Right atrium auricular region (tissue), 2 donors: Measurements from ENCODE around the gene ZC3H12C. TPM values are rescaled to one million over a fixed set of nuclear protein-coding genes. Genes with fewer than 3 reads are reported as not detected.
"Not testable (repeated sequence)": the region's sequence is repeated elsewhere in the genome, so short reads cannot be mapped to it uniquely, and the experiment has no call there.

Experiments
- DNase-seq: peaks from one replicate; pipeline ENCODE4 v3.0.0-alpha.2; 2019; ENCODE audit warnings: low spot score
- H3K27ac ChIP-seq, 2 donors: fragments of 200-600 bp; sonication (generic); 1 replicate in 1 of 2; 2 replicates in 1 of 2; pipeline ENCODE4 v1.5.1; 2016 to 2019
- H3K27me3 ChIP-seq, 2 donors: fragments of 200-600 bp; sonication (generic); one replicate each; pipeline versions ENCODE4 v1.5.1 to v1.6.0; 2017 to 2019
- H3K36me3 ChIP-seq: fragments of 200-600 bp; sonication (generic); one replicate; pipeline ENCODE4 v1.5.1; 2016
- H3K4me1 ChIP-seq, 2 donors: fragments of 200-600 bp; sonication (generic); one replicate each; pipeline versions ENCODE4 v1.5.1 to v1.6.0; 2017 to 2019
- H3K4me3 ChIP-seq, 2 donors: fragments of 200-600 bp; sonication (generic); 1 replicate in 1 of 2; 2 replicates in 1 of 2; pipeline ENCODE4 v1.5.1; 2017 to 2019; ENCODE audit warnings: mild to moderate bottlenecking in 1 of 2, moderate library complexity in 1 of 2
- H3K9me3 ChIP-seq, 2 donors: fragments of 200-600 bp; sonication (generic); one replicate each; pipeline ENCODE4 v1.5.1; 2019
- total RNA-seq, 2 donors: library from RNA; depleted of rRNA; stranded (reverse); fragments of >200 nt; gene quantifications; one replicate each; pipeline ENCODE4 v1.1.0, GENCODE V29; 2016
- TF ChIP-seq, protein P1 (sequence below), 2 donors: fragments of 200-600 bp; sonication (generic); IDR thresholded peaks; one replicate each; pipeline ENCODE4 v1.5.1; 2019; ENCODE audit warnings: antibody characterized with exemption in 2 of 2

Gene ZC3H12C
- total RNA-seq, 2 donors from 2014 or later = 12.7 to 14.7 TPM

DNA sequence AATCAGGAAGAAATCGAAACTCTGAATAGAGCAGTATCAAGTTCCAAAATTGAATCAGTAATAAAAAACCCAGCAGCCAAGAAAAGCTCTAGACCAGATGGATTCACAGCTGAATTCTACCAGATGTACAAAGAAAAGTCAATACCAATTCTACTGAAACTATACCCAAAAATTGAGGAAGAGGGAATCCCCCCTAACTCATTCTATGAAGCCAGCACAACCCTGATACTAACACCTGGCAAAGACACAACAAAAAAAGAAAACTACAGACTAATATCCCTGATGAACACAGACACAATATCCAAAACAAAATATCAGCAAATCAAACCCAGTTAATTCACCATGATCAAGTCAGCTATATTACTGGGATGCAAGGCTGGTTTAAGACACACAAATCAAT lies 97.7 kb downstream of the ZC3H12C start:
- H3K27ac ChIP-seq = no peak overlapping the region
- no peak overlapping the region for H3K4me3 ChIP-seq
- H3K36me3 ChIP-seq = no peaks in the 10 kb centered on the region
- no peaks in the 10 kb centered on the region for H3K9me3 ChIP-seq
- H3K27me3 ChIP-seq = no peaks in the 10 kb centered on the region
- no peak for DNase-seq
- no peaks in the 10 kb centered on the region for H3K4me1 ChIP-seq
- TF ChIP-seq, protein P1, sequence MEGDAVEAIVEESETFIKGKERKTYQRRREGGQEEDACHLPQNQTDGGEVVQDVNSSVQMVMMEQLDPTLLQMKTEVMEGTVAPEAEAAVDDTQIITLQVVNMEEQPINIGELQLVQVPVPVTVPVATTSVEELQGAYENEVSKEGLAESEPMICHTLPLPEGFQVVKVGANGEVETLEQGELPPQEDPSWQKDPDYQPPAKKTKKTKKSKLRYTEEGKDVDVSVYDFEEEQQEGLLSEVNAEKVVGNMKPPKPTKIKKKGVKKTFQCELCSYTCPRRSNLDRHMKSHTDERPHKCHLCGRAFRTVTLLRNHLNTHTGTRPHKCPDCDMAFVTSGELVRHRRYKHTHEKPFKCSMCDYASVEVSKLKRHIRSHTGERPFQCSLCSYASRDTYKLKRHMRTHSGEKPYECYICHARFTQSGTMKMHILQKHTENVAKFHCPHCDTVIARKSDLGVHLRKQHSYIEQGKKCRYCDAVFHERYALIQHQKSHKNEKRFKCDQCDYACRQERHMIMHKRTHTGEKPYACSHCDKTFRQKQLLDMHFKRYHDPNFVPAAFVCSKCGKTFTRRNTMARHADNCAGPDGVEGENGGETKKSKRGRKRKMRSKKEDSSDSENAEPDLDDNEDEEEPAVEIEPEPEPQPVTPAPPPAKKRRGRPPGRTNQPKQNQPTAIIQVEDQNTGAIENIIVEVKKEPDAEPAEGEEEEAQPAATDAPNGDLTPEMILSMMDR (IDR thresholded peaks at IDR 0.05) = no peak

DNA sequence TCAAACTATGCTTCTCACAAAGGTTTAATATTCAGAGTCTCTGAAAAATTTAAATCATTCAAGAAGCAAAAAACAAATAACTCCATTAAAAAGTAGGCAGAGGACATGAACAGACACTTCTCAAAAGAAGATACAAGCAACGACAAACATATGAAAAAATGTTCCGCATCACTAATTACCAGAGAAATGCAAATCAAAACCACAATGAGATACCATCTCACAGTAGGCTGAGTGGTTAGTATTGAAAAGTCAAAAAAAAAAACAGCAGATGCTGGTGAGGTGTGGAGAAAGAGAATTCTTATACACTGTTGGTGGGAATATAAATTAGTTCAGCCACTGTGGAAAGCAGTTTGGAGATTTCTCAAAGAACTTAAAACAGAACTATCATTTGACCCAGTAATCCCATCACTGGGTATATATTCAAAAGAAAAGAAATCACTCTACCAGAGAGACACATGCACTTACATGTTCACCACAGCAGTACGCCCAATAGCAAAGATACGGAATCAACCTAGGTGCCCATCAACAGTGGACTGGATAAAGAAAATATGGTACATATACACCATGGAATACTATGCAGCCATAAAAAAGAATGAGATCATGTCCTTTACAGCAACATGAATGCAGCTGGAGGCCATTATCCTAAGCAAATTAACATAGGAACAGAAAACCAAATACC lies 99.6 kb downstream of the ZC3H12C start:
- not testable (repeated sequence) for DNase-seq, H3K36me3 ChIP-seq, H3K27me3 ChIP-seq, H3K27ac ChIP-seq, H3K4me3 ChIP-seq, H3K4me1 ChIP-seq, H3K9me3 ChIP-seq

DNA sequence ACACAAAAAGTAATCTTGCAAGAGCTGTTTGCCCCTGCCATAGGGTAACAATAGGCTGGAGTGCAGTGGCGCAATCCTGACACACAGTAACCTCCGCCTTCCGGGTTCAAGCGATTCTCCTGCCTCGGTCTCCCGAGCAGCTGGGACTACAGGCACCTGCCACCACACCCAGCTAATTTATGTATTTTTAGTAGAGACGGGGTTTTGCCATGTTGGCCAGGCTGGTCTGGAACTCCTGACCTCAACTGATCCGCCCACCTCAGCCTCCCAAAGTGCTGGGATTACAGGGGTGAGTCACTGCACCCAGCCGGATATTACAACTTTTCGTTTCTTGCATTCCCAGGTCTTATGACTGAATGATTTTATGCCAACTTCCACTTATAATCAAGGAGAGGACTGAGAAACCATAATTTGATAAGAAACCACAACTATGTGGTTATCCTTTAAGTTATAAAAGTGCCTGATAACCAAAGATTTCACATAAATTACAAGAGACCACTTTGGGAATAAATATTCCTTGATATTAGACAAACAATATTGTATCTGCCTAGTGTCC lies 101.1 kb downstream of the ZC3H12C start:
- DNase-seq = peak; percentile 50
- H3K27me3 ChIP-seq, H3K4me3 ChIP-seq, H3K4me1 ChIP-seq, H3K27ac ChIP-seq, H3K36me3 ChIP-seq, H3K9me3 ChIP-seq: not testable (repeated sequence)

DNA sequence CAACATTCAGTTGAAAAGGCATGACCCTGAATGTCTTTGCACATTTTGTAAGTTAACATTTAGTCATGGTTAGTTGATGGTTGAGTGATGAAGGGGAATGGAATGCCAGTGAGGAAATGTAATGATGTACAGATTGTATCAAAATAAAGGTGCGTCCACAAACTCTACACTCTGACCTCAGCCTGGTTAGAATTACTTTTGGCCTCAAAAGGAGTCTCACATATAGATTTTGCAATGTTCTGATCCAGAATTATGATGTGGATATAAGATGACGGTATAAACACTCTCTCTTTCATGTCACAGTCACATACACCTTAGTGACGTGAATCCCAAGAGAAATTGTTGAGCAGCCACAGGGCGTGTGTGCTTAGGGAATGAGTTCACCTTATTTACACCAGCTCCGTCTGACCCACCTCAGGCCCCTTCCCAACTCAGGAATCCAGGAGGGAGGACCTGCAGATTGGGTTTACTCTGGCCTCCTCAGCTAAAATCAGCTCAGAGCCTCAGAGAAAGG lies 103.1 kb downstream of the ZC3H12C start:
- no peak overlapping the region for H3K27ac ChIP-seq
- H3K4me1 ChIP-seq = no peaks in the 10 kb centered on the region
- H3K4me3 ChIP-seq = no peak overlapping the region
- TF ChIP-seq, protein P1 (IDR thresholded peaks at IDR 0.05) = no peak
- no peaks in the 10 kb centered on the region for H3K36me3 ChIP-seq
- no peaks in the 10 kb centered on the region for H3K27me3 ChIP-seq
- peak; percentile 49 for DNase-seq
- H3K9me3 ChIP-seq = no peaks in the 10 kb centered on the region

DNA sequence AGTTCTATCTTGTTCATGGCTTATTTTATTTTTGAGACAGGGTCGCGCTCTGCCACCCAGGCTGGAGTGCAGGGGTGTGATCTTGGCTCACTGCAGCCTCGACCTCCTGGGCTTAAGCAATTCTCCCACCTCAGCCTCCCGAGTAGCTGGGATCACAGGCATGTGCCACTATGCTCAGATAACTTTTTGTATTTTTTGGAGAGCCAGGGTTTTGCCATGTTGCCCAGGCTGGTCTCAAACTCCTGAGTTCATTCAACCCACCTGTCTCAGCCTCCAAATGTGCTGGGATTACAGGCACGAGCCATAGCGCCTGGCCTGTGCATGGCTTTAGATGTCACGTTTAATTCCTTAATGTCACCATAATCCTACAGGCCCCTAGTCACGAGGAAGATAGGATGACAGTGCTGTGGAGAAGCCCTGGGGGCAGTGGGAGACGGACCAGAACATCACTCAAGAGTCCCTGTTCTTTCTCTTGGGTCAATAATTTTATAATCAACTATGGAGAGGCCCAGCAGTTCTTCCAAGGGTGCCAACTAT lies 103.8 kb downstream of the ZC3H12C start:
- Histone ChIP-seq H3K4me3 (no peak overlapping the region), H3K4me1 (no peaks in the 10 kb centered on the region), H3K36me3 (no peaks in the 10 kb centered on the region), H3K27ac (no peak overlapping the region), H3K27me3 (no peaks in the 10 kb centered on the region), H3K9me3 (no peaks in the 10 kb centered on the region)
- TF ChIP-seq, protein P1 (IDR thresholded peaks at IDR 0.05) = no peak
- peak; percentile 44 for DNase-seq

DNA sequence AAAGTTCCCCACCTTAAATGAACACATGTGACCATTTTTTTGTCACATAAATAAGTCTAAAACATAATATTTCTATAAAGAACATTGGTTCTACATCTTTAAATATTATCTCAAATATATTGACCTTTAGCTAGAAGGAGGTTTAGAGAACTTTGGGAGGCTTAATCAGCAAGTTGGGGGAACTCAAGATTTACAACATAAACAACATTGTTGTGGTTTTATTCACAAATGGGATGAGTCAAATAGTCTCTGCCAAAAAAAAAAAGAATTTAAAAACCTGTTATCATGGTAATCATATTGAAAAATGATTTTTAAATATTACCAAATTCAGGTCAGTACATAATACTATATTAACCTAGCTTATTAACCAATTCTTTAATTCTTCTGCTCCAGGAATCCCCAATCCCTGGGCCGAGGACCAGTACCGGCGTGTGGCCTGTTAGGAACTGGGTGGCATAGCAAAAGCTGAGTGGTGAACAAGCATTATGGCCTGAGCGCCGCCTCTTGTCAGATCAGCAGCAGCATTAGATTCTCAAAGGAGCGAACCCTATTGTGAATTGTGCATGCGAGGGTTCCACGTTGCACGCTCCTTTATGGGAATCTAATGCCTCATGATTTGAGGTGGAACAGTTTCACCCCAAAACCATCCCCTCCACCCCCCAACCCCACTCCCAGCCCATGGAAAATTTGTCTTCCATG lies 105.0 kb downstream of the ZC3H12C start:
- Histone ChIP-seq H3K4me3 (no peak overlapping the region), H3K4me1 (no peaks in the 10 kb centered on the region), H3K9me3 (no peaks in the 10 kb centered on the region), H3K27me3 (no peaks in the 10 kb centered on the region), H3K36me3 (no peaks in the 10 kb centered on the region), H3K27ac (no peak overlapping the region)
- DNase-seq = peak; percentile 52
- TF ChIP-seq, protein P1 (IDR thresholded peaks at IDR 0.05) = no peak
